HL-60 (cell line): ENCODE results near the gene RSPO1.
A peak's percentile ranks its signal among the peaks of the same experiment; 100 is the strongest.
"Not testable (repeated sequence)": the region's sequence is repeated elsewhere in the genome, so short reads cannot be mapped to it uniquely, and the experiment has no call there.

Source experiments
- DNase-seq, 2 experiments: peaks; one replicate each; pipeline ENCODE4 v3.0.0-alpha.2; 2010 to 2020; ENCODE audit warnings: low read depth in 1 of 2, low spot score in 1 of 2
- H3K27ac ChIP-seq: fragments of 250-450 bp; sonication (Bioruptor Pico); replicated peaks from 2 replicates; pipeline ENCODE4 v1.5.1; 2020; ENCODE audit warnings: mild to moderate bottlenecking, moderate library complexity
- H3K27me3 ChIP-seq: fragments of 250-450 bp; sonication (Bioruptor Pico); 2 replicates; pipeline ENCODE4 v1.5.1; 2021; ENCODE audit warnings: mild to moderate bottlenecking, moderate library complexity; ENCODE audit not compliant: insufficient read depth, poor library complexity, severe bottlenecking
- H3K4me3 ChIP-seq: replicated peaks from 2 replicates; pipeline ENCODE4 v1.5.1; 2011; ENCODE audit warnings: mild to moderate bottlenecking, control low read depth, low read length; ENCODE audit not compliant: insufficient read depth
- CTCF ChIP-seq: IDR thresholded peaks from one replicate; pipeline ENCODE4 v1.5.1; 2011; ENCODE audit warnings: low read length, control low read depth, inconsistent platforms; ENCODE audit not compliant: insufficient read depth
- GABPA ChIP-seq: IDR thresholded peaks from 2 replicates; pipeline ENCODE4 v1.6.1; 2012; ENCODE audit warnings: low read depth
- POLR2AphosphoS5 ChIP-seq: IDR thresholded peaks from 2 replicates; pipeline ENCODE4 v1.6.1; 2012; ENCODE audit warnings: low read depth
- REST ChIP-seq: IDR thresholded peaks from 2 replicates; pipeline ENCODE4 v1.6.1; 2012; ENCODE audit warnings: low read depth; ENCODE audit not compliant: insufficient replicate concordance
- SPI1 ChIP-seq: IDR thresholded peaks from 2 replicates; pipeline ENCODE4 v1.6.1; 2012; ENCODE audit warnings: low read depth, mild to moderate bottlenecking, borderline replicate concordance
- long read RNA-seq: library from polyadenylated mRNA; unstranded; transcript quantifications from one replicate; pipeline ENCODE4 v2.0.0, GENCODE V29; 2020

RSPO1 gene
- long read RNA-seq, result 0 reads

GRCh38 chr1:37634244-37634991 lies at the start of gene RSPO1:
Gene RSPO1 (minus strand): TSS chr1:37634892. CDS start chr1:37629661, 5,231 bp downstream.
- H3K4me3 ChIP-seq, result no peak within 1 kb of the TSS
- no peak within 1 kb of the TSS for H3K27ac ChIP-seq
- peaks cover 84% of the 10 kb centered on the region for H3K27me3 ChIP-seq
- no peak for DNase-seq
- TF ChIP-seq GABPA, result no peak
- TF ChIP-seq REST, result no peak
- no peak for TF ChIP-seq CTCF
- no peak for TF ChIP-seq SPI1
- no peak for TF ChIP-seq POLR2AphosphoS5

- H3K27me3 ChIP-seq, H3K4me3 ChIP-seq, H3K27ac ChIP-seq, DNase-seq: not testable (repeated sequence)
Measured at GRCh38 chr1:37684182-37684581, 49.5 kb upstream of the RSPO1 start.

- TF ChIP-seq POLR2AphosphoS5 (no peak), REST (no peak), SPI1 (peak; percentile 35; the same call in 1 of the 2 replicates), CTCF (peak; percentile 48), GABPA (no peak)
- DNase-seq, result peak; percentile 40 to 78
Measured at GRCh38 chr1:37682334-37682987, 47.8 kb upstream of the RSPO1 start.

GRCh38 chr1:37680933-37681332 lies 46.2 kb upstream of the RSPO1 start:
- Histone ChIP-seq H3K27ac (no peak overlapping the region), H3K27me3 (no peaks in the 10 kb centered on the region), H3K4me3 (no peak overlapping the region)
- DNase-seq, result no peak
- TF ChIP-seq SPI1, result no peak
- TF ChIP-seq POLR2AphosphoS5, result no peak
- TF ChIP-seq CTCF, result no peak
- TF ChIP-seq REST, result no peak
- no peak for TF ChIP-seq GABPA

More at GRCh38 chr1:37682334-37682987, 47.8 kb upstream of the RSPO1 start:
- Histone ChIP-seq H3K4me3 (no peak overlapping the region), H3K27ac (no peak overlapping the region), H3K27me3 (no peaks in the 10 kb centered on the region)
